Hepatocyte (in vitro differentiated cells): ENCODE results near the gene WDR90.

Experiments
- CTCF ChIP-seq: fragments of 200-600 bp; sonication (generic); IDR thresholded peaks from 2 replicates; pipeline ENCODE4 v1.5.1; 2016; ENCODE audit warnings: antibody characterized with exemption, mild to moderate bottlenecking; ENCODE audit not compliant: poor library complexity
- EZH2 ChIP-seq: fragments of 200-600 bp; sonication (generic); IDR thresholded peaks from 2 replicates; pipeline ENCODE4 v1.6.1; 2016; ENCODE audit warnings: antibody characterized with exemption, mild to moderate bottlenecking, borderline replicate concordance
- EZH2phosphoT487 ChIP-seq: fragments of 200-600 bp; sonication (generic); IDR thresholded peaks from one replicate; pipeline ENCODE4 v1.6.1; 2018; ENCODE audit warnings: antibody characterized with exemption, mild to moderate bottlenecking, low read depth, moderate library complexity; ENCODE audit not compliant: unreplicated experiment, severe bottlenecking

- no peak for TF ChIP-seq CTCF
- TF ChIP-seq EZH2: no peak
- TF ChIP-seq EZH2phosphoT487: no peak
These were observed 20.5 kb downstream of the WDR90 start for GRCh38 chr16:669666-670065.
